Measurements from ENCODE around the gene PCBD1.
"Not testable (repeated sequence)": the region's sequence is repeated elsewhere in the genome, so short reads cannot be mapped to it uniquely, and the experiment has no call there.

Gene PCBD1

DNA sequence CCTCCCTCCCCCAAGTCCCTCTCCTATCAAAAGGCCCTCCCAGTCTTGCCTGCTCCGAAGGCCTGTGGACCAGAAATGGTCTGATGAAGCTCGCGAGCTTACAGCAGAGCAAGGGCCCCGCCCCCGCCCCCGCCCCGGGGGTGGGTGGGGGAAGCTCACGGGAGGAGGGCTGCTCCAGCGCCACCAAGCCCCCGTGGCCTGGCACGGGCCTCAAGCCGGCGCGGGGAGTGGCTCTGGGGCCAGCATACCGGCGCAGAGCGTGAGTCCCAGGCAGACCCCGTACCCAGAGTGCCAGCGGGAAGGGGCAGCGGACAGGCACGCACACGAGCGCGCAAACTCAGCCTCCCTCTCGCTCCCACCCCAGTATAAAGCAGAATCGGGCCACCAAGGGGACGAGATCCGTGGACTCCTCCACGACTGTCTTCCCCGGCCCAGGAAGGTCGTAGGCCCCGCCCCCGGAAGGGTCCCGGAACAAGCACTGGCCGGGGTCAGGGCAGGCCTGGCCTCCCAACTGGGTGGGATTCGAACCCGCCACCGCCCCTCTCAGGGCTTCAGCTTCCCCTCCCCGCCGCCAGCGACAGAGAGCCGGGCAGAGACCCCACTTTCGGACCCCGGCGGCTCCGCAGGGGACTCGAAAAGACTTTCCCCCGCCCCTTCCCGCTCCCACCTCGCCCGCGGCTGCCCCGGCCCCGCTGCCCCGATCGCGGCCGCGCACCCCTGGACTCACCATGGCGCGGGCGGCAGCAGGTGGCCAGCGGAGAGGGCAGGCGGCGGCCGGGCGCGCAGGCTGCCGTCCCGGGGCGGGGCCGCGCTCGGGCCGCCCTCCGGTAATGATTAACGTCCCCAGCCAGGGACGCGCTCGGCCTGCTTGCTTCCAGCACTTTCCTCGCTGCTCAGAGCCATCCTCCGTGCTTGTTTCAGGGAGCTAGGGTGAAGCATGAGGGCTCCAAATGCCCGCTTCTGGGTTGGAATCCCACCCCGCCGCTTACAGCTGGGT lies at the start of gene PCBD1:
TSS of gene PCBD1 (minus strand) at position 762 of the 997 bp plus-strand sequence. CDS start at position 730, 32 bp downstream.
- peak; percentile 86 for DNase-seq

DNA sequence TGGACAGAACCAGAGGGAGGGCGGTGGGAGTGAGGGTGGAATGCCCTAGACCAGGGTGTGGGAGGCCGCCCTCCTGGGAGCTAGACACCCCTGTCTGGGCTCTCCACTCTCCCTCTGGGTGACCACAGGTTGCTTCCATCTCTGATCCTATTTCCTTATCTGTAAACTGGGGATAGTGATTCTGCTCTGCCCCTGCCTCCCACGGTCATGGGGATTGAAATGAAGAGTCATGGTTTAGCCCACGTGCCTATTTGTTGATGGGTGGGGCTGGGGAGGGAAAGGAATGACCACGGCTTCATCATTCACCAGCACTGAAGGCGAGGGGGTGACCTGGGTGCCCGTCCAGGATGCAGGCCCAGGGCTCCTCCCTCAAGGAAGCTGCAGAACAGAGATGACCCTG lies 49.3 kb upstream of the PCBD1 start:
- no peak for DNase-seq

DNA sequence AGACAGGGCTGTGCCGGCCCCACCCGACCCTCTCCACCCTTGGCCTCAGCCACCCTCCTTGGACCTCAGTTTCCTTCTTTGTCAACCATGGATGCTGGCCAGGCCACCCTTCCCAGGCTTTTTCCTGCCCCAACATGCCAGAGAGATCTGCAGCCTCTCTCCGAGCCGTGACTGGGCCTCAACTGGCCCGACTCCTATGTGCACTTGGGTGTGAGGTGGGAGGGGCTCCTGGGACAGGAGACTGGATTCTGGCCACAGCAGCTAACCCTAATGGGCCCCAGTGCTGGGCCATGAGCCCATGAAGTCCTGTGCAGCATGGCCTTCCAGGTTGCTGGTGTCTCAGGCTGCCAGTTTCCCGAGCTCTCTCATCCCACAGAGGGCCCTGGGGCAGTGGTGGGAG lies 47.7 kb upstream of the PCBD1 start:
- DNase-seq = no peak

DNA sequence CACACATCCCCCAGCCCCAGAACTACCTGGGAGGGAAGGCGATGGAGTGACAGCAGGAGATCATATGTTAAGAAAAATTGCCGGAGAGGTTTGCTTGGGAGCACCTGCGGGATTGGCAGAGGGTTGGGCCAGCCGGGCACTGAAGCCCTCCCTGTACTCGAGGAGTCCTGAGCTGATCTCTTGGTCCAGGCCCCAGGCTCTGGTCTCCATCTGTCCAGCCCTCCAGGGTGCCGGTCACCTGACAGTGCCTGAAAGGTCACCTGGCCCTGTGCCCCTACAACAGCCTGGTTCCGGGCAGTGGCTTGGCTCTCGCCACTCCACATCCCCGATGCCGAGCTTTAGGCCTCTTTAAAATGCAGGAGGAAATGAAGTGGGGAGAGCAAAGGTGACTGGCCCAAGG lies 47.3 kb upstream of the PCBD1 start:
- no peak for DNase-seq

DNA sequence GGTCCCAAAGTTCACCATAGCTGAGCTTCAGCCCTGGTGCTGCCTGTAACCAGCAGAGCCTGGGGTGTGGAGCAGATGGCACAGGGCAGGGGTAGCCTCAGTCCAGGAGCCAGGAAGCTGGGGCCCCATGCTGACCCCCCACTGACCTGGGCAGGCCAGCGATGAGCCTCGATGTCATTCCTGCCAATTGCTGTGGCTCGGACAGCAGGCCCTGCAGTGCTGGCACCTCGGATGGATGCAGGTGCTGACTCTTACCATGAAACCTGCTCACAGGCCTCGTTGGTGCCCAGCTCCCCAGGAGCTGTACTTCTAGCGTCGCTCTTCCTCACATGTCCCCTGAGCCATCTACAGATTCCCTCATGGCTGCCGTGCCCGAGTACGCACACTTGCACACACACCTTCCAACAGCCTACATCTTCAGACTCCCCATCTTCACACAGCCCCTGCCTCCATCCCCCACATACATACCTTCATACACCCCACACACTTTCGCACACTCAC lies 46.8 kb upstream of the PCBD1 start:
- DNase-seq = no peak

DNA sequence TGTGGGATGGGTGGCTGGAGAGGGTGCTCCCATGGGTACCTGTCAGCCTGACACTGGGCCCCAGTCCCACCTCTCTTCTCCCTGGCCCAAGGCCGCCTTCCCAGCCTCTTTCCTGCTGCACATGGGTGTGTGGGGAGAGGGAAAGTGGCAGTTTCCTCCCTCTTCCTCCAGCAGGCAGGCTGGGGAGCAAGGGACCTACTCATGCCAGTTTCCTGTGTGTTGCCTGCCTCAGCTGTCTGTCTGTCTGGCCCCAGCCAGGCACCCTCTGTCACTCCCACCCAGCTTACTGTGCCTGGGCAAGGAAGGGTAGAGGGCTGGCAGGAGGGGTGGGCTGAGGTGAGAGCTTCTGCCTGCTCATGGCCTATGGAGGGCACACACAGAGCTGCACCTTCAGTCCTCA lies 46.3 kb upstream of the PCBD1 start:
- DNase-seq = no peak

DNA sequence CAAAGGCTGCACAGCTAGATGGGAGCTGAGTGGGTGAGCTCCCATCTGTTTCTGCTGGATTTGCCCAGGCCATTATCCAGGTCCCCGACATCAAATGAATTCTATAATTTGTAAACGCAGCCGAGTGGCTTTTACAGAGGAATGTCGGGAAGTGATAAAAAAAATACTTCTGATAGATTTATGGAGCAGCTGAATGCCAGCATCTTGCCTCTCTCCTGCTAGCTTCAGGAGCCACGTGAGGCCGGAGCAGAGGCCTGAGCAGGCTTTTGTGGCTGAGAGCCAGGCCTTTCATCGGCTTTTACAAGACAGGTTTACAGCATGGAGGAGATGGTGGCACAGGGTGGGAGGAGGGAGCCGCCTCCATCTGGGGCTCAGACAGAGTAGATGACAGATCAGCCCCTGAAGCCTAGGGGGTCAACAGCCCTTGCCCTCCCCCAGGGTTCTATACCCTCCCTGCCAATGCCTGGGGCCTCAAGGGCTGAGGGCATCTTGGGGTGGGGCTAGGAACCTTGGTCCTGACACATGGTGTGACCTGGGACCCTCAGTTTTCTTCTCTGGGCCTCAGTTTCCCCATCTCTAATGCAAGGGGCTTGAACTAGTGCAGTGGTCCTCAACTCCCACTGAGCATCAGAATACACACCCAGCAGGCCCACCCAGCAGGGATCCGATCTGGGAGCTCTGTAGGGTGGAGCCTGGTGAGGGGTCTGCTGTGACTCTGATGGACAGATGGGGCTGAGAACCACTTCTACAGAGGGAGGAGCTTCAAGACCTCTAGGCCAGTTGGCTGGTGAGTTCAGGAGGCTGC lies 44.2 kb upstream of the PCBD1 start:
- DNase-seq = no peak

DNA sequence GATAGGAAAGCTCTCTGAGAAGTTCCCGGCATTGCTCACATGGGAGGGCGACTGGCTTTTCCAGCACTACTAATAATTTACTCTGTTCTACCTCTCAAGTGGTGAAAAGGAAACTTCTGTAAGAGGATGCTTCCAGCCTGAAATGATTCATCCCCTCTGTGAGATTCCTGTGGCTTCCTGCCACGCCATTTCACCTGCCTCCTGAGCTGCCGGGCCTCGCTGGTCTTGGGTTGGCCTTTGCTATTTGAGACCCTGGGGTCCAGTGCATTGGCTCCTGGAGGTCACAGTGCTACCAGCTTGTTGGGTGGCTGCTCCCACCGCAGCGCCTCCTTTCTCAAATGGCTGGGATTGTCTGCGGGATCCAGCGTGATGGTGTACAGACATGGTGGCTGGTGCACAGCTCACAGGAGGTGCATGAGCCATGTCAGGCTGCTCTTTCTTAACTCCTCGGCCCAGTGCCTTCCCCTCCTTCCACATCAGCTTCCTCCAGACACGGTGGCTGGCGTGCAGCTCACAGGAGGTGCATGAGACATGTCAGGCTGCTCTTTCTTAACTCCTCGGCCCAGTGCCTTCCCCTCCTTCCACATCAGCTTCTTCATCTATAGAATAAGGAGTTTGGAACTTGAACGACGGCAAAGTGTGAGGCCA lies 42.9 kb upstream of the PCBD1 start:
- no peak for DNase-seq

DNA sequence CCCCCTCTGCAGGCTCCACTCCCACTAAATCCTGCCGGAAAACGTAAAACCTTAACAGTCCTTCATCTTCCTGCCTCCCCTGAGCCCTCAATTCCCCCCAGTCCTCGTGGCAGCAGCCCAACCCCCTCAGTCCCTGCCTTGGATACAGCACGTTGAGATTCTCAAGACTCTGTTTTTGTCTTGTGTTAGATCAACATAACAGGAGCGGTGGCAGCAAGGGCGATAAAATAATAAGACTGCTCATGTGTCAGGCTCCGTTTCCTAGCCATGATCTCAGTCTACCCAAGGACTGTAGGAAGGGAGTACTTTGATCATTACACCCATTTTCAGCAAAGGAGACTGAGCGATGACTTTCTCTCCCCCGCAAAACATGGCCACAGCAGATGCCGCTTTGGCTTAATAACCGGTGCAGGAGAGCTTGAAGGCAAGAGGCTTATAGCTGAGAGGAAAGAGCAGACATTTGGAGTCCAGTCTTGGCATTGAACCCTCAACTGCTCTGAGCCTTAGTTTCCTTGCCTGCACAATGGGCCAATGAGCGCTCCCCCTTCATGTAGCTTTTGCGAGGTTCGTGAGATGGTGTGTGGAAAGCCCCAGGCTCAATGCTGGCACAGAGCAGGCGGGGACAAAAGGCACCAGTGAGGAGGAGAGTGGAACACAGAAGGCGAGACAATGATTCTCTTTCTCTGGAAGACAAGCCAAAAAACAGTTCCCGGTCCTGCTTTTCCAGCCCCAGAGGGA lies 42.1 kb upstream of the PCBD1 start:
- no peak for DNase-seq

DNA sequence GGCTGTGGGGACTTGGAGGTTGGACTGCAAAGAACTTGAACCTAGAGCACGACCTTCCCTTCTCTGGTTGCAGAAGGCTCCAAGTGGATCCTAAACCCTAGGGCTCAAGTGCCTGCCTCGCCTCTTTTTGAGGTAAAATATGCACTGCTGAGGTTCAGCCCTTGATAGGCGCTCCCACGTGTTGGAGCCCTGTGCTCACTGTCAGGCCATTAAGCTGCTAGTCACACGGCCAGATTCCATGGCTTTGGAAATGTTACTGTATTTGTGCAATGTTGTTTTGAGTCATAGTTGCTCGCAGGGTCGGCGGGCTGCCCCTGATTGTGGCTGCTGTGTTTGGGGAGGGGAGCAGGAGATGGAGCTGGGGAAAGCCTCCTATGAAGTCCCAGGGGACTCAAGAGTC lies 39.8 kb upstream of the PCBD1 start:
- no peak for DNase-seq

DNA sequence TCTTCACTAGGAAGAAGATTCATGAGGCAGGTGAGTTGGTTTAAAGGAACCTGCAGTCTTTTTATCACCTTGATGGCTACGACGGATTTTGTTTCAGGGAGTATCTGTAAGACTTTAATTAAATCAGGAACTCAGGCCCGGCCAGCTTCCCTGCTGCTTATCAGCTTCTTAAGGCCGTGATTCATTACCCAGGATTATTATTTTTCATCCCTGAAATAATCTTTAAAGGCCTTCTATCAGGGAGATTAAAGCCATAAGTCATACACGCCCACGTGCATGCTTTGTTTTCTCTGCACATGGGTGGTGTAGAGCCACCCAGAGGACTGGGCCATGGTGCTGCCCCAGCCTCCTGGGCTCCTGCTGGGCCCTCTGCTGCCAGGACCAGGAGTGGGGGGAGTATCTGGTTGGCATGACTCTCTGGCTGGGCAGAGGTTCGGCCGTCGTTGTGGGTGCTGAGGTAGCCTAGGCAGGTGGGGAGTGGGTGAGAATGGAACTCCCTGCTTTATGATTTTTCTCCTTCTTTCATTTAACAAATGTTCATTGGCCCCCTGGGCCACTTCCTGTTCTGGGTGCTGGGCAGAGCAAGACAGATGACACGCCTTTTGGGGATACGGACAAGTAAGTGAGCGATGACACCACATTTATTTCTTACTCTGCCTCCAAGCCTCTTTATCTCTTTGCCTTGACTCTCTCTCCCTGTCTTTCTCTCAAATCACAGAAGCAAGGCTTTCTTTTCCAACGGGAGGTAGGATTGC lies 39.0 kb upstream of the PCBD1 start:
- DNase-seq = no peak

DNA sequence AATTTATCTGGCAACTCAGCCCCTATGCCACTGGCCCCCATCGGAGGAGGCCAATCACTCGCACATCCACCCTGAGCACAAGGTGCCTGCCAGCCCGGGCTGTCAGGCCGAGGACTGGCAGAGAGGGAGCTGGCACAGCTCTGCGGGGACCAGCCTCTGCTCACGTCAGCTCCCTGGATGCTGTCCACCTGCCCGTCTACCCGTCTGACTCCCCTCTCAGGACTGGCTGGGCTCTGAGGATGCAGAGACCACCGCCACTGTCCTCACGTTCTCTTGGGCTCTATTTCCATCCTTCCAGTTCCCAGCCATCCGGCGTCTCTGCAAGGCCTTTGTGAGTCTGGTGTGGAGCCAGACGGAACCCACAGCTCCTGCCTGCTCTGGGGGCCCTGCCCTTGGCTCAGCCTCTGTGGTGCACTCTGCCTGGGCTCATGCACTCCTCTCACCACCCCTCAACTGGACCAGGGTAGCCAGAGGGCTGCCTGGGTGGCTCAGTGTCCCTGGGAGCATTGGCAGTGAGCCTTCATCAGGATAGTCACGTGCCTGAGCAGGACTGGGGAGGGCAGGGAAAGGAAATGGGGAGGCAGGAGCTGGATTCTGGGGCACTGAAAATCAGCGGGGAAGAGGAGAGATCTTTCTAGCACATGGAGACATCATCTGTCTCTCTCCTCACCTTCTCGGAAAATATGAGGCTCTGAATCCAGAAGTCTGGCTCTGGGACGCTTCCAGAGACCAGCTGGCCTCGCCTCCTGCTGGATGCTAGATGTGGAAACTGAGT lies 38.0 kb upstream of the PCBD1 start:
- no peak for DNase-seq

DNA sequence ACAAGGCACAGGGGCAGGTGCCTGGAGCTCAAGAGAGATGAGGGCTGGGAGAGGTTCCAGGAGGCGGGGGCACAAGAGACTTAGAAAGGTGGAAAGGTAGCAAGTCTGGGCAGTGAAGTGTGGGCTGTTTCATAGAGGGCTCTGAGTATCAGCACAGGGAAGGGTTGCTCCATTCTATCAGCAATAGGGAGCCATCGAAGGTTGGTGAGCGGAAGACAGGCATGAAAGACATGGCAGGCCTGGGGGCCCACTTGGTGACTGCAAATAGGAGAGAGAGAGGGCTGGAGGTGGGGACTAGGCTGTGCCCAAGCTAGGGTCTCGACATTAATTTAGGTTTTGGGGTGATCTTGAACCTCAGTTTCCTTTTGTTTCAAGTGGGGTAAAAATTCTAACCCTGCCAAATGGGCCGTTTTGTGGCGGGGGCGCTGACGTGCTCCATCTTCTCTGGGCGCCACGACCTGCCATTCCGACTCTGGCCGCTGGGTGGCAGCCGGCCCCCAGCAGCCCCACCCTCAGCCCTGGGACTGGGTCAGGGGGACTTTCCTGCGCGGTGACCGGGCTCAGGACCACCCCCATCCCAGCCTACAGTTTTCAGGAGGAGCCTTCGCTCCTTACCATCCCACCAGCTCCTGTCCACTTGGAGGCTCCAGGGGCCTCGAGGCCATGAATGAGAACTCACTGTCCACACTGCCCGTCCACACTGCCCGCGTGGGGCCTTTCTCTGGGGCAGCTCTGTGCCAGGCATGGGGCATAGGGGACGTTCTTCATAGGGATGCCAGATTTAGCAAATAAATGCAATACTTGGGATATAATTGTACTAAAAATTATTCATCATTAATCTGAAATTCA lies 37.2 kb upstream of the PCBD1 start:
- DNase-seq = peak; percentile 59

DNA sequence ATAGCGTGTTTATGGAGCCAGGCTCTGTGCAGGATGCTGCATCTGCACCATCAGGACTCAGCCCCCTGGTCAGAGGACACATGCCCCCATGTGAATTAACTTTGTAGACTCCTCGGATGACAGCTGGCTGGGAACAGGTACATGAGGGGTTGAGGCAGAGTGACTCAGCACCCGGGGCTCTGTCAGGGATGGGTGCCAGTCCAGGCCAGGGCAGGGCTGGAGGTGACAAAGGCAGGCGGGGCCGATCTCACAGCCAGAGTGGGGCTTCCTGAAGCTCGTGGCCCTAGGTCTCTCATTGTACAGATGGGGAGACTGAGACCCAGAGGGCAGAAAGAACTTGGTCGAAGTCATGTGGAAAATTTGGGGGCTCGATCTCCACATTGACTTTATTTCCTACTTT lies 35.3 kb upstream of the PCBD1 start:
- no peak for DNase-seq

DNA sequence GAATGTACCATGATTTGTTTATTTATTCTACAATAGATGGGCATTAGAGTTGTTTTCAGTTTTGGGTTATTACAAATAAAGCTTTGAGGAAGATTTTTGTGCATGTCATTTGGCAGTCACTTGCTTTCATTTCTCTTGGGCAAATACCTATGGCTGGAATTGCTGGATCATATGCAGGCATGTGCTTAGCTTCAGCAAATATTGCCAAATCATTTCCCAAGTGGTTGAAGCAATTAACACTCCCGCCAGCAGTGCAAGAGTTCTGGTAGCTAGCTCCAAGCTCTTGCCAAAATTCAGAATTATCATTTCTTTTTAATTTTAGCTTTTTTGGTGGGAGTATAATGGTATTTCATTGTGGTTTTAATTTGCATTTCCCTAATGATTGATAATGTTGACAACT lies 32.9 kb upstream of the PCBD1 start:
- no peak for DNase-seq

DNA sequence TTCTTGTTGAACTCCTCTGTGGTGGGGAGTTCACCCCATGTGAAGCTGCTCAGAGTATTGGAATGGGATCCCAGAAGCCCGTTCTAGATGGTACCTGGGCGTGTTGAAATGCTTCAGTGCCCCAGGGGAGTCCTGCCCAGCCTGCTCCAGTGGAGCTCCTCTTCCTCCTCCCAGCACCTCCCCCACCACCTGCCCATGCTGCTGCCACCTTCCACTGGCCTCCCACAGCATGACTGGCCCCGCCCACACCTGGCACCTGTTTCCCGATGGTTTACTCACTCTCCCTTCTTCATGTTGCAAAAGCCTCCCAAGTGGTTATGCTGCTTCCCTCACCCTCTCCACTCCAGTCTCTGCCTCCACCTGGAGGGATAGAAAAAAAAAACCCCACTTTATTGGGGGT lies 32.2 kb upstream of the PCBD1 start:
- DNase-seq = no peak

DNA sequence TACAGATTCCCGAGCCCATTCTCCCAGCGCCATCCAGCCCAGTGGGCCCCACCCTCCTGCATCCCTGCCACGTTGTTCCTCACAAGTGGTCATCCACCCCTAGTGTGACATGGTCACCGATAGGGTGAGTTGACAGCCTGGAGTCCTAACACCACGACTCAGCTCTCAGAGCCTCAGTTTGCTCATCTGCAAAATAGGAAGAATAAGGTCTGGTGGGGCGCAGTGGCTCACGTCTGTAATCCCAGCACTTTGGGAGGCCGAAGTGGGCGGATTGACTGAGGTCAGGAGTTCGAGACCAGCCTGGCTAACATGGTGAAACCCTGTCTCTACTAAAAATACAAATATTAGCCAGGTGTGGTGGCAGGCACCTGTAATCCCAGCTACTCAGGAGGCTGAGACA lies 31.5 kb upstream of the PCBD1 start:
- not testable (repeated sequence) for DNase-seq

DNA sequence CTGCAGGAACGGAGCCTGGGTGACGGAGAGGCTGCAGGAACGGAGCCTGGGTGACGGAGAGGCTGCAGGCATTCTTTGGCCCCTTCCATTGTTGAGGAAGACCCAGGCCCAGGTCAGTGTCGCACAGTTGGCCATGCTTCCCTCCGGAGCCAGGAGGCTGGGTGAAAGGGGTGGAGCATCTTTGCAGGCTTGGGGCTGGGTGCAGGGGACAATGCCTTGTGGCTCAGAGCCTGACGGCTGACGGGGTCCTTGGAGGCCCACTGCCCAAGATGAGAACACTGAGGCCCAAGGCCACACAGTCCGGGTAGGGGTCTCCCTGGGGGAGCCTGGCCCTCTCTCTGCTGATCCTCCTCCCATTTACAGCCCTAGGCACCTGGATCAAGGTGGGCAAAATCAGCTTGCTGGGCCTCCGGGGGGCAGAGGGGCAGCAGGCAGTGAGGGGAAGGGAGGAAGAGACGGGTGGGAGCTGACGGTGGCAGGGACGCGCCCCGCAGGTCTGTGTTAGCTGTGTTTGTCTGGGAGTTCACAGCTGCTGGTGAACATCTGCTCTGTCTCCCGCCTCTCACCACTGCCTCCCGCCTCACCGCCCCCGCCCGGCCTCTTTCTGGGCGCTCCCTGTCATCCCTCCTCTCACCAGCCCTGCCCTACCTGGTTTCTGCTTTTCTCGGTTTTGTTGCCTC lies 30.6 kb upstream of the PCBD1 start:
- DNase-seq = peak; percentile 53

DNA sequence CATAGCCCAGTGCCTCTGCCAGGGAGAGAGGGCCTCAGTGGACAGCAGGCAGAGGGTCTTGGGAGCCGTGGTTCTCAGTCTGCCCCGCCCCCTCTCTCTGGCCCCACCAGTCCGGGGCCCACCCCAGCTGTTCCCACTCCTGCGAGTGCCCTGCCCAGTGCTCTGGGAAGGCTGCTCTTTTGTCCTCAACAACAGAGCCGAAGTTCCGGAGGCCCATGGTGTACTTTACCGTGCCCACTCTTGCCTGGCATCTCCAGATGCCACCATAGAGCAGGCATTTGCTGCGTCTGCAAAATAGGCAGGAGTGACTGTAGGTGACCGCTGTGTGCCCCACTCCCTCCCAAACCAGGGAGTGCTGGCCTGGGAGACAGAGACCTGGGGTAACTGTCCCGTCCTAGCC lies 29.3 kb upstream of the PCBD1 start:
- DNase-seq = no peak

Data from femur (tissue), 1 donor.